GM19463 (cell line): ENCODE results near the gene DYNC1LI2.
A peak's percentile ranks its signal among the peaks of the same experiment; 100 is the strongest.
"Not testable (repeated sequence)": the region's sequence is repeated elsewhere in the genome, so short reads cannot be mapped to it uniquely, and the experiment has no call there.

Experiments
- ATAC-seq: cut with Tn5 transposase; IDR thresholded peaks from one replicate; pipeline ENCODE4 v1.9.1; 2021; ENCODE audit warnings: mild to moderate bottlenecking, moderate library complexity; ENCODE audit not compliant: unreplicated experiment

DYNC1LI2 gene

DNA sequence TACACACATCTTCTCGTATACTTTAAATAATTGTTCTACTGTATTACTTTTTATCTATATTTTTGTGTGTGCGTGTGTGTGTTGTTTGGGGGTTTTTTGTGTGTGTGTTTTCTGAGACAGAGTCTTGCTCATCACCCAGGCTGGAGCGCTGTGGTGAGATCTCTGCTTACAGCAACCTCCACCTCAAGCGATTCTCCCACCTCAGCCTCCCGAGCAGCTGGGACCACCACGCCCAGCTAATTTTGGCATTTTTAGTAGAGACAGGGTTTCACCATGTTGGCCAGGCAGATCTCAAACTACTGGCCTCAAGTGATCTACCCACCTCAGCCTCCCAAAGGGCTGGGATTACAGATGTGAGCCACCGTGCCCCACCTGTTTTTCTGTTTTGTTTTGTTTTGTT lies 53.4 kb downstream of the DYNC1LI2 start:
- no peak for ATAC-seq

DNA sequence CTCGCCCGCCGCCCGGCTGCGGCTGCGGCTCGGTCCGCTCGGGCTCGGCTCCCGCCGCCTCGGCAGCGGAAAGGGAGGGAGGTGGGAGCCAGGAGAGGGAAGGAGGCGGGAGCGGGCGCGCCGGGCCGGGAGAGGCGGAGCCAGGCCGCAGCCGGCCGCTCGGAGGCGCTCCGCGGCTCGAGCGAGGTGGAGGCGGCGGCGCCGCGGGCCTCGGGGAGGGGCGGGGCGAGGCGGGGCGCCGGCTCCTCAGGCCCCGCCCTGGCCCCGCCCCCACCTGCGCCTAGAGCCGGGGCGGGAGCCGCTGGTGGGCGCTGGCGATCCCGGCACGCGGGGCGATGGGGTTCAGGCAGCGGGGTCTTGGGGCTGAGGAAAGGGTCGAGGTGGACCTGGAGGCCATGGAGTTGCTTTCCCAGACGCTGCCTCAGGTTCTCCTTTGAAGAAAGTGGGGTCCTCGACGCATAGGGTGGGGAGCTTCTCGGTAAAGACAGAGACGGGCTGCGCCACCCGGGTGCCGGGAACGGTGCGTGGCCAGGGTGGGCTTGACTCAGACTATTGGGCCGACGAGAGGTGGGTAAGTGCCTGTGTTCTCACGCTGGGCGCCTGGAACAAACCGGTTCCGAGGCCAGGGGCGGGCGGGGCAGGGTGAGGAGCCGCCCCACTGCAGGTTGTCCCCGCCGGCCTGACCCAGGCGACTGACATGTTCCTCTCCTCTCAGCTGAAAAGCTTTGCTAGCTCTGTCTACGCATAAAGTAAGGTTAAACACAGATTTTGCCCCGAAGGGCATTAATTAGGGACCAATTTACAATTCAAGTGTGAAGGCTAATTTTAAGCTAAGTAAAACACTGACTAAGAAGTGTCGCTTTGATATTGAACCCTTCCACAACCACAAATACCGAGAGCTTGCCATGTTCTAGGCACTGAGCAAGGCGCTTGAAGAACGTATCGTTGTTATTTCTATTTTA lies 54.5 kb downstream of the DYNC1LI2 start, which contains the start of gene CMTM4:
Gene CMTM4, minus strand, starts transcription at position 75 of the 962 bp plus-strand sequence. CDS start 218 bp downstream, outside the sequence.
- ATAC-seq, result peak; percentile 92

DNA sequence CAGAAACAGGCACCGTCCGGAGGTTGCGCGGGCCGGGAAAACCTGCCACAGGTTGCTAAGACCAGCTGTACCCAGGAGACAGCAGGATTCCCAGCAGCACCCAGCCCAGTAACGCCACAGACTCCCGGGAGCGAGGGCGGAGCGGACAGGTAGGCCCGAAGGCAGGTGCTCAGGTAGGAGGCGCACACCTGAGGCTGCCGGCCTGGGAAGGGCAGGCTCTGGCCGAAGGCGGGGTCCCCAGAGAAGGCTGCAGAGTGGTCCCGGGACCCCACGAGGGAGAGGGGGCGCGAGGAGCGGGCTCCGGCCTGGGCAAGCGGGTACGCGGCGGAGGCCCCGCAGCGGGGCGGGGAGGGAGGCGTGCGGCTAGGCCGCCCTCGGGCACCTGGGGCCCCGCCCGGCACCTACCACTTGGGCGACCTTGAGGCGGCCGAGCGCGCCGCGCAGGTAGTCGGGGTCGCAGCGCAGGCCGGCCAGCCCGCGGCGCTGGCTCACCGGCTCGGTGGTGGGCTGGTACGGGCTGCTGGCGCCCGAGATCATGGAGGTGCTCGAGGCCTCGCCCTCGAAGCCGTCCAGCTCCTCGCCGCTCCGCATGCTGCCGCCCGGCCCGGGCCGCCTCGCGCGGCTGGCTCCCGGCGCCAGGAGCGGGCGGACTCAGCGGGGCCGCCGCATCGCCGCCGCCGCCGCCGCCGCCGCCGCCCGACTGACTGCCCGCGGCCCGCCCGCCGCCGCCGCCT lies 55.3 kb downstream of the DYNC1LI2 start:
- ATAC-seq, result peak; percentile 50

GRCh38 chr16:66695471-66695934 lies 55.9 kb downstream of the DYNC1LI2 start:
- no peak for ATAC-seq

- ATAC-seq, result no peak
Measured at GRCh38 chr16:66693149-66693548, 58.3 kb downstream of the DYNC1LI2 start.

GRCh38 chr16:66692341-66692740 lies 59.1 kb downstream of the DYNC1LI2 start:
- ATAC-seq, result no peak

- ATAC-seq, result no peak
Measured at GRCh38 chr16:66691234-66691633, 60.2 kb downstream of the DYNC1LI2 start.

- no peak for ATAC-seq
Measured at GRCh38 chr16:66690106-66690847, 61.1 kb downstream of the DYNC1LI2 start.

DNA sequence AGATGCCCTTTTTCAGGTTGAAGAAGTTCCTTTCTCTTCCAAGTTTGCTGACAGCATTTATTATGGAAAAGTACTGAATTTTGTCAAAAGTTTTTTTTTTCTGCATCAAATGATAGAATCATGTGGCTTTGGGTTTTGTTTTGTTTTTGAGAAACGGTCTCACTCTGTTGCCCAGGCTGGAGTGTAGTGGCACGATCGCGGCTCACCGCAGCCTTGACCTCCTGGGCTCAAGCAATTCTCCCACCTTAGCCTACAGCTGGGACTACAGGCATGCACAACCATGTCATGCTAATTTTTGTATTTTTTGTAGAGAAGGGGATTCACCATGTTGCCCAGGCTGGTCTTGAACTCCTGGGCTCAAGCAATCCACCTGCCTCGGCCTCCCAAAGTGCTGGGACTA lies 62.1 kb downstream of the DYNC1LI2 start:
- ATAC-seq, result no peak

- no peak for ATAC-seq
Measured at GRCh38 chr16:66687906-66688625, 63.3 kb downstream of the DYNC1LI2 start.

DNA sequence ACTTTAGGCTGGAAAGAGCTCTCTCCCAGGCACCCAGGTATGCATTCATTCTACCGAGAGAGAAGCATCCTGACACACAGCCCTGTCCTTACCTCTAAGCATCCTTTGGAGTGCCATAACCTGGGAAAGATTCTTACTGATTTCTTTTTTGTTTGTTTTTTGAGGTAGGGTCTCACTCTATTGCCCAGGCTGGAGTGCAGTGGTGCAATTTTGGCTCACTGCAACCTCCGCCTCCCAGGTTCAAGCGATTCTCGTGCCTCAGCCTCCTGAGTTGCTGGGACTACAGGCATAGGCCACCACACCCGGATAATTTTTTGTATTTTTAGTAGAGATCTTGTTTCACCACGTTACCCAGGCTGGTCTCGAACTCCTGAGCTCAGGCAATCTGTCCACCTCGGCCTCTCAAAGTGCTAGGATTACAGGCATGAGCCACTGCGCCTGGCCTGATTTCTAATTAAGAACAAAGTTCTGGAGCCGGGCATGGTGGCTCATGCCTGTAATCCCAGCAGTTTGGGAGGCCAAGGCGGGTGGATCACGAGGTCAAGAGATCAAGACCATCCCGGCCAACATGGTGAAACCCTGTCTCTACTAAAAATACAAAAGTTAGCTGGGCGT lies 65.8 kb downstream of the DYNC1LI2 start:
- ATAC-seq, result not testable (repeated sequence)

DNA sequence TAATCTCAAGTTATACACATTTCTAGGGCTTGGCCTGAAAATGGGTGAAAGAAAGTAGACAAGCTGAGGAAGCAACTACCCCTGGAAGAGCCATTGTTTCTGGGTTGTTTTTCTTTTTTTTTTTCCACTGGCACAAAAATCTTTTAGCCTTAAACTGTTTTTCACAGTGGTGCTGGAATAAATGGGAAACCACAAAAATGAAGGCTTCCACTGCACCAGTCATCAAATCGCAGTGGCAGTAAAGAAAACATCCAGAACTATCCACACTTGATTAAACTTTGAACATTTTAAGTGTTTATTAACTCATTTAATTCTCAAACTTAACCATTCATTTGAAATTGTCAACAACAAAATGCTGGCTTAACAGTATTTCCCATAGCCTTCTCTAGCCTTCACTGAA lies 69.1 kb downstream of the DYNC1LI2 start:
- no peak for ATAC-seq

DNA sequence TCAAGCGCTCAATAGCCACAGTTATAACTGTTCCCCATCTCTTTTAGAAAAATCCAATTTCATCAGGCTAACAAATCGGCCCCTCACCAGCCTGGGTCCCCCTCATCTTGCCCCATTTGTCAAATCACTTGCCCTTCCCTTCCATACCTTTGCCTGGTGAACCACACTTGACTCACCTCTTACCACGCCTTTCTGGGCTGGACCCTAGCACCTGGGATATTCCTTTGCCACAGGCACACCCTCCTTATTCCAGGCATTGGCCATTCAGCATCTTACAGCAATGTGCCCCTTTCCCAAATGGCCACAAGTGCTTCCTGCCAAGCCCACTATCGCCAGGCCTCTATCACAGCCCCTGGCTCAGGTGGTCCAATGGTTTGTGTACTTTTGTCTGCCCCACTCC lies 69.7 kb downstream of the DYNC1LI2 start:
- no peak for ATAC-seq

DNA sequence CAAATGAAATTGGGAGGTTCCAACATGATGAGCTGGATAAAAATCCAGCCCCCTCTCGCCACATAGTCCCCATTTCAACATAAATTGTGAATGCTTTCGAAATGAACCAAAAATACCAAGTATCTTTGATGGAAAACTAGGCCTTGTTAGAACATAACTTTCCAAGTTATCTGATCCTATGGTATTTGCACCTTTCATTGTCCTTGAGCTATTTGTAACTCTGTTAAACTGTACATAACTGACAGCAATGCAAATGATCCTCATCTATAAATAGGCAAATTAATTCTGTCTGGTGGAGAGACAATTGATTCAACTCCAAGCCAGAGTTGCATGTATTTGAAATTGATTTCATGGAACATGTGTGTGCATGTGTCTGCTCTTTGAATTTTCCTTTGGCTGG lies 73.1 kb downstream of the DYNC1LI2 start:
- no peak for ATAC-seq

DNA sequence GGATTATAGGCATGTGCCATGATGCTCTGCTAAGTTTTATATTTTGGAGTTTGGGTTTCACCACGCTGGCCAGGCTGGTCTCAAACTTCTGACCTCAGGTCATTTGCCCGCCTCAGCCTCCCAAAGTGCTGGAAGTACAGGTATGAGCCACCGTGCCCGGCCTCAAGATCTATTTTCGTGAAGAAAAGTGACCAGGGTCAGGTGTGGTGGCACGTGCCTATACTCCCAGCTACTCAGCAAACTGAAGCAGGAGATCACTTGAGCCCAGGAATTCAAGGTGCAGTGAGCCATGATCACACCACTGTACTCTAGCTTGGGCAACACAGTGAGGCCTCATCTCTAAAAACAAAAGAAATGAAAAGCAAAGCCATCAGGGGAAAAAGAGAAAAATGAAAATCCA lies 73.6 kb downstream of the DYNC1LI2 start:
- no peak for ATAC-seq

GRCh38 chr16:66677179-66677578 lies 74.2 kb downstream of the DYNC1LI2 start:
- no peak for ATAC-seq

DNA sequence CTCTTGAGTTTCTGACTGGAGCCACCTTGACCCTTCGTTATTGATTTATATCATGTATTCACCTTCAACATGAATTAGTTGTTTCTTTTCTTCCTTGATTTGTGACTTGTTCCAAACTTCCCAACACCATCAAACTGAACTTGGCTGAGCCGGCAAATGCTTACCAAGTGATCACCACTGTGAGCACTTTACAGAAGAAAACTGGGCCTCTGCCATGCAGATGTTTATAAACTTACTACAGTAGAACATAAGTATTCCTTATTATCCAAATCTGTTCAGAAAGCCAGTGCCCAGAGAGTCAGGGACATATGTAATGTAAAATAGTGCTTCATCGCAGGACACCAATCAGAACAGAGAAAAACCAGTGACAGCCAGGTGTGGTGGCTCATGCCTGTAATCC lies 74.8 kb downstream of the DYNC1LI2 start:
- no peak for ATAC-seq

GRCh38 chr16:66673691-66674090 lies 77.7 kb downstream of the DYNC1LI2 start:
- no peak for ATAC-seq
